Panc1 (cell line): ENCODE data around the gene PLPP7. TPM values are rescaled to one million over a fixed set of nuclear protein-coding genes. Genes with fewer than 3 reads are reported as not detected.

Experiments
- ATAC-seq: fragments of 200-7000 bp; cut with Tn5 transposase; 2 replicates; pipeline ENCODE4 v1.9.1; 2020; ENCODE audit warnings: mild to moderate bottlenecking, moderate library complexity
- BruUV-seq: library from RNA; stranded (reverse); fragments of 400-500 nt; replicated peaks from 2 replicates; lab custom pipeline; 2021; lab: Mats Ljungman, UMichigan
- CTCF ChIA-PET: fragments of 300-600 bp; sonication (Branson Sonifier 250); formaldehyde crosslinking; loops from one replicate; lab custom pipeline; 2022; ENCODE audit warnings: antibody characterized with exemption; lab: Charles Lee
- POLR2A ChIA-PET: fragments of 300-600 bp; sonication (Branson Sonifier 250); formaldehyde crosslinking; loops from one replicate; lab custom pipeline; 2022; ENCODE audit warnings: antibody characterized with exemption; lab: Charles Lee
- DNase-seq: peaks from one replicate; pipeline ENCODE4 v3.0.0-alpha.2; 2010; ENCODE audit warnings: low read depth, low spot score
- H3K27ac ChIP-seq: 2 replicates; pipeline ENCODE4 v1.5.1; 2011; ENCODE audit warnings: mild to moderate bottlenecking, low read length, inconsistent platforms
- H3K27me3 ChIP-seq: fragments of 200-500 bp; sonication (Bioruptor generic); 2 replicates; pipeline ENCODE4 v1.6.0; 2014; ENCODE audit warnings: low read length, inconsistent platforms; ENCODE audit not compliant: control insufficient read depth, insufficient read depth
- H3K36me3 ChIP-seq: fragments of 200-500 bp; sonication (Bioruptor generic); 2 replicates; pipeline ENCODE4 v1.5.1; 2014; ENCODE audit warnings: inconsistent platforms, mild to moderate bottlenecking, low read length, moderate library complexity; ENCODE audit not compliant: control insufficient read depth, insufficient read depth
- H3K4me1 ChIP-seq: 2 replicates; pipeline ENCODE4 v1.5.1; 2011; ENCODE audit warnings: inconsistent platforms, mild to moderate bottlenecking, low read length, moderate library complexity; ENCODE audit not compliant: control insufficient read depth, insufficient read depth
- H3K4me3 ChIP-seq, 2 experiments: 2 replicates each; pipeline ENCODE4 v1.5.1; 2011 to 2012; ENCODE audit warnings: low read depth in 2 of 2, low read length in 2 of 2, mild to moderate bottlenecking in 2 of 2, inconsistent platforms in 1 of 2, moderate library complexity in 1 of 2
- H3K9me3 ChIP-seq: fragments of 200-500 bp; sonication (Bioruptor generic); 2 replicates; pipeline ENCODE4 v1.5.1; 2014; ENCODE audit warnings: low read depth, mild to moderate bottlenecking, inconsistent platforms, low read length, moderate library complexity; ENCODE audit not compliant: control insufficient read depth, insufficient read depth
- CTCF ChIP-seq: fragments of 450-650 bp; IDR thresholded peaks from 2 replicates; pipeline ENCODE4 v1.5.1; 2017; ENCODE audit warnings: mild to moderate bottlenecking
- POLR2AphosphoS5 ChIP-seq: IDR thresholded peaks from 2 replicates; pipeline ENCODE4 v1.6.1; 2012; ENCODE audit warnings: mild to moderate bottlenecking, low read depth, low read length, moderate library complexity
- SIN3A ChIP-seq: IDR thresholded peaks from 2 replicates; pipeline ENCODE4 v1.6.1; 2012; ENCODE audit warnings: low read depth, mild to moderate bottlenecking, low read length, moderate library complexity, borderline replicate concordance; ENCODE audit not compliant: insufficient read depth
- TCF7L2 ChIP-seq: IDR thresholded peaks from 2 replicates; pipeline ENCODE4 v1.6.1; 2011; ENCODE audit warnings: mild to moderate bottlenecking, low read depth, low read length, inconsistent platforms
- in situ Hi-C: cut with HindIII; loops from 2 replicates; pipeline ENCODE4 v1.10.0; 2016; ENCODE audit warnings: low sequenced_read_pairs, low pct_unique_long_range_greater_than_20kb
- intact Hi-C: fragments of 100-400 bp; cut with micrococcal nuclease; formaldehyde crosslinking; loops from one replicate; pipeline ENCODE4 v1.10.0; 2022; ENCODE audit not compliant: unreplicated experiment
- total RNA-seq: library from RNA; stranded (reverse); gene quantifications from one replicate; pipeline ENCODE4 v1.2.1, GENCODE V29; 2021; ENCODE audit not compliant: unreplicated experiment

PLPP7 gene
- total RNA-seq, 1 experiment from 2014 or later: 3.3 TPM

GRCh38 chr9:131274674-131275331 lies 14.7 kb upstream of the PLPP7 start:
- Histone ChIP-seq H3K4me3 (no peak overlapping the region), H3K36me3 (no peaks in the 10 kb centered on the region), H3K27me3 (no peaks in the 10 kb centered on the region), H3K9me3 (no peaks in the 10 kb centered on the region), H3K4me1 (no peaks in the 10 kb centered on the region), H3K27ac (no peak overlapping the region)
- BruUV-seq: no TSS peak
- ATAC-seq (no peak), DNase-seq (no peak)
- TF ChIP-seq CTCF (no peak), SIN3A (no peak), TCF7L2 (no peak)
- in situ Hi-C loops: no loop called here
- POLR2A ChIA-PET: no interaction called here
- CTCF ChIA-PET: interaction anchor here (0.6 kb wide), 1 partner anchor 26 kb away, joined by 4 read pairs; no protein-coding TSS in a partner anchor
- intact Hi-C loops: no loop called here

- ChIA-PET POLR2A (no interaction called here), CTCF (interaction anchor here (0.6 kb wide), 1 partner anchor 25 kb away, joined by 4 read pairs; no protein-coding TSS in a partner anchor)
- Histone ChIP-seq H3K27ac (no peak overlapping the region), H3K9me3 (no peaks in the 10 kb centered on the region), H3K4me3 (no peak overlapping the region), H3K27me3 (no peaks in the 10 kb centered on the region), H3K36me3 (no peaks in the 10 kb centered on the region), H3K4me1 (no peaks in the 10 kb centered on the region)
- in situ Hi-C loops: no loop called here
- TF ChIP-seq CTCF: no peak
- DNase-seq (no peak), ATAC-seq (no peak)
- no TSS peak for BruUV-seq
- intact Hi-C loops: no loop called here
These were observed 14.0 kb upstream of the PLPP7 start for GRCh38 chr9:131275332-131276093.

- Histone ChIP-seq H3K27me3 (no peaks in the 10 kb centered on the region), H3K9me3 (no peaks in the 10 kb centered on the region), H3K4me3 (peak within 1 kb of the TSS; percentile 27 to 34; a peak in 3 of 4 replicates), H3K4me1 (no peaks in the 10 kb centered on the region), H3K36me3 (no peaks in the 10 kb centered on the region), H3K27ac (no peak within 1 kb of the TSS)
- intact Hi-C loops: no loop called here
- BruUV-seq: no TSS peak
- CTCF ChIA-PET: interaction anchor here (0.6 kb wide), 1 partner anchor 165 kb away, joined by 4 read pairs; no protein-coding TSS in a partner anchor
- TF ChIP-seq TCF7L2 (no peak), SIN3A (no peak), POLR2AphosphoS5 (no peak)
- DNase-seq (no peak), ATAC-seq (peak; percentile 31)
- in situ Hi-C loops: no loop called here
- POLR2A ChIA-PET: no interaction called here
These were observed 13.2 kb upstream of the PLPP7 start, which contains the start of gene FAM78A for GRCh38 chr9:131276094-131276888. FAM78A (minus strand) TSS chr9:131276510; CDS start chr9:131276179, 331 bp downstream.
